ENCODE data around the gene ABHD10.

Gene ABHD10

GRCh38 chr3:112041321-112041720, 62.5 kb downstream of the ABHD10 start:
- peaks cover 9% of the 10 kb centered on the region for H3K4me1 ChIP-seq (ENCODE audit: control insufficient read depth, insufficient read depth, low read length)
- H3K9me3 ChIP-seq (replicated peaks; ENCODE audit: low read length), result no peaks in the 10 kb centered on the region
- H3K36me3 ChIP-seq (ENCODE audit: insufficient read depth, low read length), result no peaks in the 10 kb centered on the region
- no peak overlapping the region for H3K9ac ChIP-seq (ENCODE audit: low read depth, low read length)
- H3K4me3 ChIP-seq (ENCODE audit: low read length), result no peak overlapping the region
- no peaks in the 10 kb centered on the region for H3K27me3 ChIP-seq (ENCODE audit: control insufficient read depth, insufficient read depth, low read length)
- no peak overlapping the region for H3K4me2 ChIP-seq (ENCODE audit: low read length)

GRCh38 chr3:112042842-112043280, 64.0 kb downstream of the ABHD10 start:
- Histone ChIP-seq H3K9me3 (replicated peaks; ENCODE audit: low read length) (no peaks in the 10 kb centered on the region), H3K4me3 (ENCODE audit: low read length) (no peak overlapping the region), H3K4me1 (ENCODE audit: control insufficient read depth, insufficient read depth, low read length) (peaks cover 9% of the 10 kb centered on the region), H3K27me3 (ENCODE audit: control insufficient read depth, insufficient read depth, low read length) (no peaks in the 10 kb centered on the region), H3K9ac (ENCODE audit: low read depth, low read length) (no peak overlapping the region), H3K4me2 (ENCODE audit: low read length) (no peak overlapping the region), H3K36me3 (ENCODE audit: insufficient read depth, low read length) (no peaks in the 10 kb centered on the region)
